K562 (cell line): ENCODE data around the gene AADAC. TPM values are rescaled to one million over a fixed set of nuclear protein-coding genes. Genes with fewer than 3 reads are reported as not detected.

Experiments
- ATAC-seq: fragments of 200-7000 bp; cut with Tn5 transposase; 3 replicates; pipeline ENCODE4 v1.9.1; 2020; ENCODE audit warnings: moderate library complexity
- BruUV-seq: library from RNA; stranded (reverse); fragments of 400-500 nt; replicated peaks from 2 replicates; lab custom pipeline; 2021; lab: Mats Ljungman, UMichigan
- CTCF ChIA-PET: fragments of 300-600 bp; formaldehyde crosslinking; extraction: SDS; loops from one replicate; lab custom pipeline; 2021; ENCODE audit warnings: low intra/inter-chr PET ratio; lab: Yijun Ruan, JAX
- POLR2A ChIA-PET: fragments of 300-600, 350-650 bp; sonication (Branson Sonifier 250); formaldehyde crosslinking; extraction: SDS; loops from one replicate; lab custom pipeline; 2021; ENCODE audit warnings: antibody characterized with exemption, inconsistent platforms; lab: Yijun Ruan, JAX
- DNase-seq, 4 experiments: peaks; one replicate each; pipeline versions ENCODE4 v3.0.0 to v3.0.0-alpha.2; 2011 to 2018; ENCODE audit warnings: low spot score in 3 of 4, mixed read lengths in 3 of 4; ENCODE audit errors: extremely low read depth in 1 of 4
- FAIRE-seq: peaks from 2 replicates; lab custom pipeline; 2011; peaks lifted over from hg19 to GRCh38; lab: Jason Lieb, UNC
- H2AFZ ChIP-seq: 2 replicates; pipeline ENCODE4 v1.6.0; 2011; ENCODE audit warnings: low read depth, low read length, control low read depth, inconsistent platforms
- H3K27ac ChIP-seq: fragments of 200-600 bp; 3 replicates; pipeline ENCODE4 v1.8.0; 2011; ENCODE audit warnings: low read depth, mild to moderate bottlenecking, control low read depth, inconsistent platforms, low read length, moderate library complexity, mixed read lengths; ENCODE audit errors: extremely low read depth
- H3K27me3 ChIP-seq, 2 experiments: fragments of 300-600 bp in 1 of 2; 2 replicates in 1 of 2; 3 replicates in 1 of 2; pipeline versions ENCODE4 v1.6.0 to v1.8.0; 2011; ENCODE audit warnings: inconsistent platforms in 2 of 2, low read length in 2 of 2, mild to moderate bottlenecking in 1 of 2, mixed read lengths in 1 of 2, moderate library complexity in 1 of 2; ENCODE audit not compliant: control insufficient read depth in 2 of 2, insufficient read depth in 2 of 2
- H3K36me3 ChIP-seq: fragments of 300-600 bp; 3 replicates; pipeline ENCODE4 v1.8.0; 2011; ENCODE audit warnings: mild to moderate bottlenecking, low read length, inconsistent platforms; ENCODE audit not compliant: control insufficient read depth, insufficient read depth
- H3K4me1 ChIP-seq, 2 experiments: fragments of 200-600 bp in 1 of 2; replicated peaks in 1 of 2; 2 replicates in 1 of 2; 3 replicates in 1 of 2; pipeline versions ENCODE4 v1.5.1 to v1.8.0; 2011; ENCODE audit warnings: inconsistent platforms in 2 of 2, low read length in 2 of 2, mild to moderate bottlenecking in 1 of 2, mixed read lengths in 1 of 2, moderate library complexity in 1 of 2; ENCODE audit not compliant: control insufficient read depth in 2 of 2, insufficient read depth in 2 of 2
- H3K4me2 ChIP-seq: 2 replicates; pipeline ENCODE4 v1.6.1; 2011; ENCODE audit warnings: low read length, control low read depth, inconsistent platforms, mixed read lengths; ENCODE audit not compliant: insufficient read depth
- H3K4me3 ChIP-seq: fragments of 200-600 bp; sonication (generic), shearing (Covaris generic); 2 replicates; pipeline ENCODE4 v1.5.1; 2016; ENCODE audit warnings: control low read depth, inconsistent platforms
- H3K79me2 ChIP-seq: fragments of 200-600 bp; 3 replicates; pipeline ENCODE4 v1.8.0; 2011; ENCODE audit warnings: low read length, inconsistent platforms; ENCODE audit not compliant: control insufficient read depth, insufficient read depth
- H3K9ac ChIP-seq, 2 experiments: 2 replicates each; pipeline versions ENCODE4 v1.6.0 to v1.6.1; 2011; ENCODE audit warnings: low read depth in 2 of 2, low read length in 2 of 2, control low read depth in 1 of 2, inconsistent platforms in 1 of 2, mild to moderate bottlenecking in 1 of 2, mixed read lengths in 1 of 2; ENCODE audit not compliant: insufficient read depth in 1 of 2
- H3K9me1 ChIP-seq: one replicate; pipeline ENCODE4 v1.6.0; 2011; ENCODE audit warnings: inconsistent platforms, mild to moderate bottlenecking, low read length, moderate library complexity; ENCODE audit not compliant: control insufficient read depth, insufficient read depth
- H3K9me3 ChIP-seq: replicated peaks from 2 replicates; pipeline ENCODE4 v1.5.1; 2011; ENCODE audit warnings: low read depth, low read length, inconsistent platforms; ENCODE audit not compliant: control insufficient read depth, insufficient read depth
- H4K20me1 ChIP-seq: replicated peaks from 2 replicates; pipeline ENCODE4 v1.6.1; 2011; ENCODE audit warnings: low read length, inconsistent platforms, mixed read lengths; ENCODE audit not compliant: control insufficient read depth, insufficient read depth
- CREB1 ChIP-seq, 2 experiments: sonication (generic) in 1 of 2; formaldehyde crosslinking in 1 of 2; IDR thresholded peaks; 2 replicates each; pipeline versions ENCODE4 v1.6.1 to v1.8.0; 2012 to 2022; ENCODE audit warnings: inconsistent platforms in 1 of 2, mild to moderate bottlenecking in 1 of 2, missing genetic modification reagents in 1 of 2, moderate library complexity in 1 of 2
- CREM ChIP-seq: IDR thresholded peaks from 2 replicates; pipeline ENCODE4 v1.6.1; 2014; ENCODE audit warnings: antibody characterized with exemption, low read depth
- ETS2 ChIP-seq: IDR thresholded peaks from 2 replicates; pipeline ENCODE4 v1.6.1; 2016; ENCODE audit warnings: borderline replicate concordance, missing genetic modification characterization, mild to moderate bottlenecking, moderate library complexity, missing compliant biosample characterization; ENCODE audit not compliant: poor library complexity, severe bottlenecking
- MCM3 ChIP-seq: fragments of 450-650 bp; IDR thresholded peaks from 2 replicates; pipeline ENCODE4 v1.6.1; 2016
- NBN ChIP-seq: fragments of 450-650 bp; IDR thresholded peaks from 2 replicates; pipeline ENCODE4 v1.6.1; 2016; ENCODE audit warnings: low read depth, mild to moderate bottlenecking
- TFAM ChIP-seq: fragments of 250-450 bp; sonication (Bioruptor Pico); conservative IDR thresholded peaks from 2 replicates; pipeline ENCODE4 v1.5.0; 2021; ENCODE audit warnings: mild to moderate bottlenecking, moderate library complexity
- ZNF655 ChIP-seq: fragments of 250-450 bp; sonication (Bioruptor Pico); IDR thresholded peaks from 2 replicates; pipeline ENCODE4 v1.5.0; 2021
- WGBS: fragments of 100-300 bp; shearing (Covaris generic); methylation state at CpG from one replicate; pipeline ENCODE4 v1.1.6; 2016; ENCODE audit warnings: low coverage, mixed read lengths; ENCODE audit not compliant: insufficient coverage; ENCODE audit errors: missing lambda C conversion rate; 5-methylcytosine and 5-hydroxymethylcytosine counted together
- in situ Hi-C: fragments of 300-500 bp; cut with MboI; formaldehyde crosslinking; loops from 4 replicates; pipeline ENCODE4 v1.15.0; 2018; ENCODE audit warnings: inconsistent platforms, mixed read lengths
- intact Hi-C: fragments of 100-400 bp; cut with micrococcal nuclease; formaldehyde crosslinking; loops from 2 replicates; pipeline ENCODE4 v1.14.2; 2022
- polyA plus RNA-seq, 8 experiments: library from polyadenylated mRNA; depleted of rRNA in 4 of 8; stranded (reverse) in 5 of 8; unstranded in 3 of 8; fragments of >200 nt; fragmentation: Nextera tagmentation in 2 of 8; fragmentation: Illumina TruSeq in 1 of 8; extraction: Ambion mirVana in 2 of 8; extraction: Trizol in 1 of 8; gene quantifications; 2 replicates each; pipeline versions ENCODE4 v1.2.1 to v1.2.3, GENCODE V29; 2011 to 2014; ENCODE audit warnings: inconsistent platforms in 1 of 8, missing spikeins in 1 of 8
- total RNA-seq, 7 experiments: library from RNA; depleted of rRNA in 6 of 7; stranded (reverse); fragments of >200 nt in 6 of 7; fragmentation: Illumina TruSeq in 2 of 7; extraction: Trizol in 2 of 7; gene quantifications; 2 replicates each; pipeline versions ENCODE4 v1.2.1 to v1.2.3, GENCODE V29; 2011 to 2021; ENCODE audit warnings: low replicate concordance in 1 of 7
- TF ChIP-seq, protein P1 (sequence below): fragments of 450-650 bp; conservative IDR thresholded peaks from 2 replicates; pipeline ENCODE4 v1.6.1; 2016; ENCODE audit warnings: missing genetic modification characterization, low read depth, mild to moderate bottlenecking, missing compliant biosample characterization, moderate library complexity
- TF ChIP-seq, protein P2 (sequence below), 2 experiments: fragments of 450-650 bp; IDR thresholded peaks; 2 replicates each; pipeline ENCODE4 v1.6.1; 2016

The AADAC gene
- total and polyA plus RNA-seq, 9 of the 15 experiments (the other 6 are each of a cell fraction or from before 2014, with no cell fraction given): 0.47 TPM; not detected in 8

DNA sequence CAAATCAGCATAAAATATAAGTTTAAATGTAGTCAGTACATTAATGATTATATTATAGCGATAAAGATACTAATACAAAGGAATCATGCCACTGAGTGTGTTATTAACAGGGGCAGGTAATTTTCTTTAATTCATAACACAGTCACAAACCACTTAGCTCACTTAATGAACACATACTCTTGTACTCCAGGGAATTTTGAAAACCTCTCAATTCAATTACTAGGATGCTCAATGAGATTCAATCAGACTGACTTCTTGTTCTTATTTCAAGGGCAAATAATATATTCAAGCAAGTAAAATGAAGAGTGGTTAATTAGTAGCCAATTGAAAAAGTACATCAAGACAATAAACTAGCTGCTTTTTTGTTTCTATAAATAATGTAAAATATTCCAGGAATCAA is 53.8 kb downstream of the AADAC start:
- in situ Hi-C loops: loop anchor here (10.0 kb wide), 1 partner anchor 1393 kb away; no protein-coding TSS in a partner anchor
- Histone ChIP-seq H3K79me2 (no peaks in the 10 kb centered on the region), H4K20me1 (no peaks in the 10 kb centered on the region), H3K9me1 (no peaks in the 10 kb centered on the region), H3K4me3 (no peak overlapping the region), H3K4me2 (no peak overlapping the region), H3K9me3 (no peaks in the 10 kb centered on the region), H3K9ac (no peak overlapping the region), H3K27me3 (no peaks in the 10 kb centered on the region), H3K27ac (no peak overlapping the region), H2AFZ (no peak overlapping the region), H3K4me1 (peaks cover 0 to 14% of the 10 kb centered on the region in 2 experiments; a peak in 3 of 5 replicates), H3K36me3 (no peaks in the 10 kb centered on the region)
- TF ChIP-seq NBN: no peak
- no peak for TF ChIP-seq CREM
- no peak for TF ChIP-seq CREB1 (IDR thresholded peaks at IDR 0.05)
- TF ChIP-seq CREB1 (CRISPR knock-in tag; IDR thresholded peaks at IDR 0.05): no peak
- TF ChIP-seq TFAM (CRISPR knock-in tag): no peak
- TF ChIP-seq, protein P1, sequence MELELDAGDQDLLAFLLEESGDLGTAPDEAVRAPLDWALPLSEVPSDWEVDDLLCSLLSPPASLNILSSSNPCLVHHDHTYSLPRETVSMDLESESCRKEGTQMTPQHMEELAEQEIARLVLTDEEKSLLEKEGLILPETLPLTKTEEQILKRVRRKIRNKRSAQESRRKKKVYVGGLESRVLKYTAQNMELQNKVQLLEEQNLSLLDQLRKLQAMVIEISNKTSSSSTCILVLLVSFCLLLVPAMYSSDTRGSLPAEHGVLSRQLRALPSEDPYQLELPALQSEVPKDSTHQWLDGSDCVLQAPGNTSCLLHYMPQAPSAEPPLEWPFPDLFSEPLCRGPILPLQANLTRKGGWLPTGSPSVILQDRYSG (tag): no peak
- no peak for TF ChIP-seq MCM3
- no peak for TF ChIP-seq ETS2 (tag)
- TF ChIP-seq, protein P2, sequence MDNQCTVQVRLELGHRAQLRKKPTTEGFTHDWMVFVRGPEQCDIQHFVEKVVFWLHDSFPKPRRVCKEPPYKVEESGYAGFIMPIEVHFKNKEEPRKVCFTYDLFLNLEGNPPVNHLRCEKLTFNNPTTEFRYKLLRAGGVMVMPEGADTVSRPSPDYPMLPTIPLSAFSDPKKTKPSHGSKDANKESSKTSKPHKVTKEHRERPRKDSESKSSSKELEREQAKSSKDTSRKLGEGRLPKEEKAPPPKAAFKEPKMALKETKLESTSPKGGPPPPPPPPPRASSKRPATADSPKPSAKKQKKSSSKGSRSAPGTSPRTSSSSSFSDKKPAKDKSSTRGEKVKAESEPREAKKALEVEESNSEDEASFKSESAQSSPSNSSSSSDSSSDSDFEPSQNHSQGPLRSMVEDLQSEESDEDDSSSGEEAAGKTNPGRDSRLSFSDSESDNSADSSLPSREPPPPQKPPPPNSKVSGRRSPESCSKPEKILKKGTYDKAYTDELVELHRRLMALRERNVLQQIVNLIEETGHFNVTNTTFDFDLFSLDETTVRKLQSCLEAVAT (IDR thresholded peaks at IDR 0.05): no peak
- TF ChIP-seq ZNF655 (CRISPR knock-in tag): no peak
- ChIA-PET POLR2A (no interaction called here), CTCF (no interaction called here)
- intact Hi-C loops: no loop called here
- BruUV-seq: no TSS peak
- FAIRE-seq: no peak
- no peak for DNase-seq
- no peak for ATAC-seq
- WGBS: 6% methylated on average over 1 of the region's 1 CpG
